CD4-positive, alpha-beta T cell treated with Interleukin-6 for 4 hours (primary cell): ENCODE data around the gene NXPE3.

ENCODE experiments used
- DNase-seq: peaks from one replicate; pipeline ENCODE4 v3.0.0-alpha.2; 2020; ENCODE audit warnings: mixed read lengths

The NXPE3 gene

GRCh38 chr3:101803173-101803782 lies 24.3 kb downstream of the NXPE3 start:
- DNase-seq: peak; percentile 75

GRCh38 chr3:101803939-101804338 lies 24.9 kb downstream of the NXPE3 start:
- DNase-seq: no peak

- no peak for DNase-seq
Observed at GRCh38 chr3:101806491-101806890, 27.5 kb downstream of the NXPE3 start.

- no peak for DNase-seq
Observed at GRCh38 chr3:101807888-101808287, 28.9 kb downstream of the NXPE3 start.

GRCh38 chr3:101809178-101810021 lies 30.4 kb downstream of the NXPE3 start:
- peak; percentile 59 for DNase-seq

DNA sequence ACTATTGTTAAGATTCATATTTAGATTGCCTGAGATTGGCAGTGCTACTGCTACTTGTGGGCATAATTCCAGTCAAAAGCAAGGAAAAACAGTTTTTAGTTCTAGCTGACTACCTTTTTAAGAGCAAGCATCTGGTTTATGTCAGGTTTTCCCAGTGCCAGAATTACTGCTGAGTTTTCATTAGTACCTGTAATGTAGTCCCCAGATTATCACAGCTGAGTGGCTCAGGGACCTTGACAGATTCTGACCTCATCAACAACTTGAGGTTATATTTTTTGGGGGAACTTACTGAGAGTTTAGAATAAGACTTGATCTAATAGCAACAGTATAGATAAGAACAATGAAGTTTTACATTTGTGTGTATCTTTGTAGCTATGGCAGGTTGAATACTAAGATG lies 31.0 kb downstream of the NXPE3 start:
- DNase-seq: no peak

- DNase-seq: no peak
Observed at GRCh38 chr3:101811875-101812274, 32.9 kb downstream of the NXPE3 start.

DNA sequence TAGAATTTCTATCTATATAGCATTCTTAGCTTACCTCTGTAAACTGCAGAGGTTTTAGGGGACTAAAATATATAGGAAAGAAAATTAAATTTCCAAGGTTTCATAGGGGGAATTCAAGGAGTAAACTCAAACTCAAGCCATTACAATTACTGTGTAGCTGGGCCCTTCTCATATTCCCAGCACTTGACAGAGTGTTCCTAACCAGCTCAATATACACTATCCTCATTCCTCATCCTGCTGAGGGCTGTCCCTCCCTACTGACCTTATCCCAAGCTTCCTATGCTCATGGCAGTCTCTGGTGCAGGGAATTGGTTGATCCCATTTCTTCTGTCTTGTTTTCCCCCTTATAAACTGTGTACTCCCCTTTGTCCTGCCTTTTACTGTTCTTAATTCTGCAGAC lies 33.9 kb downstream of the NXPE3 start:
- no peak for DNase-seq

DNA sequence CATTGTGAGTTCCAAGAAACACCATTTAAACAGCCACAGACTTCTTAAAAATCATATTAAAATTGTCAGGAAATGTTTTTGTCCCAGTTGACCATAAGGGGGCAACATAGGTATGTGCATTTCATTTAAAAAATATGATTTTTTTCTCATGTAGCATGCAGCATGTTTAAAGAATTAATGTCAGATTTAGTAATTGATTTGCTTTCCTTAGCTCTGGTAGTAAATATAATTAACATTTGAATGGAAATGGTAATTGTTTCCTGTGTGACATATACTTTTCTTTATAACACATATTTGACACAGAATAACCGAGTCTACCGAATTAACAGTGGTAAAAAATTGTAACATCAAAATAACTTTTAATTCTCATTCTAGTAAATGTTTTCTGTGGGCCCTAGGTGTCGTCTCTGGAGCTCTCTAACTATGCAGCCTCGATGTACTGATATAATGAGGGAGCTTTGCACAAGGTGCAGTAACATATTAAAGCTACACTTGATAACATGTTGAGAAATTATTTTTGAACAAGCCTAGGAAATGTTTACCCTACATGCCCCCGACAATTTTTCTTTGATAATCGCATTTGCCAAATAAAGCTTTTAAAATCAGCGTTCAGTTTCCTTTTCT lies 34.9 kb downstream of the NXPE3 start:
- no peak for DNase-seq

- DNase-seq: no peak
Observed at GRCh38 chr3:101814835-101815234, 35.8 kb downstream of the NXPE3 start.

DNA sequence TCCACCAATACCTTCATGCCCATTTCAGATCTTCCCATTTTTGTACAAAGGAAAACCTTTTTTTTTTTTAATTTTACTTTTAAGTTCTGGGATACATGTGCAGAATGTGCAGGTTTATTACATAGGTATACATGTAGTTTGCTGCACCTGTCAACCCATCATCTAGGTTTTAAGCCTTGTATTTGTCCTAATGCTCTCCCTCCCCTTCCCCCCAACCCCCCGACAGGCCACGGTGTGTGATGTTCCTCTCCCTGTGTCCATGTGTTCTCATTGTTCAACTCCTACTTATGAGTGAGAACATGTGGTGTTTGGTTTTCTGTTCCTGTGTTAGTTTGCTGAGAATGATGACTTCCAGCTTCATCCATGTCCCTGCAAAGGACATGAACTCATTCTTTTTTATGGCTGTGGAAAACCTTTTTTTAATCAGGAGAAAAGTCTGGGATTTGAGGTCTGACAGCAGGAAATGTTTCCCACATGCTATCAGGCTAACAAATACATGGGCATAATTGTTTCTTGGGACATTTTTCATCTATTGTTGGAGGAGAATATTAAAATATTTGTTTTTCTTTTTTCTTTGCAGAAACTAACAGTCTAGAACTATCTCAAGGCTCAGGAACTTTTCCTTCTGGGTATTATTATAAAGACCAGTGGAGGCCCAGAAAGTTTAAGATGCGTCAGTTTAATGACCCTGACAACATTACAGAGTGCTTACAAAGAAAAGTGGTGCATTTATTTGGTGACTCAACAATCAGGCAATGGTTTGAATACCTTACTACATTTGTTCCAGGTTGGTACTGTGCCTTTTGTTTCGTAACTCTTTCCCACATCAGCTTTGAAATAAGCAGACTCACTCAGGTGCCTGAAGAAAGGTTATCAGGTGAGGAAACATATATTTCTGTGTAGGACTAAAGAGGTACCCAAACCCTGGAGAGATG lies 37.5 kb downstream of the NXPE3 start:
- DNase-seq: no peak

DNA sequence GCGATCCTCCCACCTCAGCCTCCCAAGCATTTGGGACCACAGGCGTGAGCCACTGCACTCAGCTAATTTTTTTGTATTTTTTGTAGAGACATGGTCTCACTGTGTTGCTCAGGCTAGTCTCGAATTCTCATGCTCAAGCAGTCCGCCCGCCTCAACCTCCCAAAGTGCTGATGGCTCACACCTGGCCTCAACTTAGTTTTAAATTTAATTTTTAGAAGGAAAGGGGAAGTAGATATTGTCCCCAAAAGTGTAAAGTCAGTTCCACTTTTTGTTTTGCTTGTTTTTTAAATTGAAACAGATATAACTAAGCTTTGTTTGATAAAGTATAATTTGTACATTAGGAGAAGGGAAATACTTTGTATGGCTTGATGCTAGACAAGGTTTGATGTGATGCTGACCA lies 39.0 kb downstream of the NXPE3 start:
- no peak for DNase-seq

- no peak for DNase-seq
Observed at GRCh38 chr3:101819649-101820206, 40.7 kb downstream of the NXPE3 start.

GRCh38 chr3:101821503-101821902 lies 42.5 kb downstream of the NXPE3 start:
- DNase-seq: no peak

GRCh38 chr3:101823525-101823924 lies 44.5 kb downstream of the NXPE3 start:
- DNase-seq: no peak

GRCh38 chr3:101824702-101825101 lies 45.7 kb downstream of the NXPE3 start:
- no peak for DNase-seq

GRCh38 chr3:101825904-101826445 lies 47.0 kb downstream of the NXPE3 start:
- DNase-seq: no peak

GRCh38 chr3:101827211-101828174 lies 48.5 kb downstream of the NXPE3 start:
- DNase-seq: peak; percentile 79

- DNase-seq: no peak
Observed at GRCh38 chr3:101828276-101828675, 49.3 kb downstream of the NXPE3 start.

DNA sequence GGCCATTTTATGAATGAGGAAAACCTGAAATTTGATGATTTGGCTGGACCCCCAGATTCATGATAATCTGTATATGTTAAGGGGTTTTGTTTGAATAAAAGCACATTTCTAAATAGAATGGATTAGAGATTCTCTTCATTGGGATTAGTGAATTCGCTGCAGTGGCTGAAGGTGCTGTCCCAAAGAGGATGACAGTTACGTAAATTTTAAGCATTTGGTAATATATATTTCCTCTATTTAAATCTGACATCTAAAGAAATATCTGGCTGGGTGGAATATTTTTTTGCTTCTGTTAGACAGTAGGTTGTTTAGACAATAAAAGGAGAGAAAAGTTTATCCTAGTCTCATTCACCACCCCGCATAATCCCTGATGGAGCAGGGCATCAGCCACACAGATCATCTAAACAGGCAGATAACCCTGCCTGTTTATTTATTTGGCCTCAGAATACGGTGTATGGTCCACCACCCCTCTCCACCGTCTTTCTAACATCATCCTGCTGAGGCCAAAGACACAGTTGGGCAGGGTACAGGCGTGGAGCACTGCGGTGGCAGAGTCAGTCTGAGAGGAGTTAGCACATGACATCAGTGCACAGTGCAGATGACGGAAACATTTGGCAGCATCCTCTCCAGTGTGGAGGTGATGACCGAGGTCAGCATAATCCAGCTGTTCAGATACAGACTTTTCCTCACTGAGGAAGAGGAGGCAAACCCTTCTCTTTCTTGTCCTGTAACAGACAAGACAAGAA lies 49.9 kb downstream of the NXPE3 start:
- peak; percentile 62 for DNase-seq
